ENCODE results near the gene SIGLEC1.

SIGLEC1 gene

DNA sequence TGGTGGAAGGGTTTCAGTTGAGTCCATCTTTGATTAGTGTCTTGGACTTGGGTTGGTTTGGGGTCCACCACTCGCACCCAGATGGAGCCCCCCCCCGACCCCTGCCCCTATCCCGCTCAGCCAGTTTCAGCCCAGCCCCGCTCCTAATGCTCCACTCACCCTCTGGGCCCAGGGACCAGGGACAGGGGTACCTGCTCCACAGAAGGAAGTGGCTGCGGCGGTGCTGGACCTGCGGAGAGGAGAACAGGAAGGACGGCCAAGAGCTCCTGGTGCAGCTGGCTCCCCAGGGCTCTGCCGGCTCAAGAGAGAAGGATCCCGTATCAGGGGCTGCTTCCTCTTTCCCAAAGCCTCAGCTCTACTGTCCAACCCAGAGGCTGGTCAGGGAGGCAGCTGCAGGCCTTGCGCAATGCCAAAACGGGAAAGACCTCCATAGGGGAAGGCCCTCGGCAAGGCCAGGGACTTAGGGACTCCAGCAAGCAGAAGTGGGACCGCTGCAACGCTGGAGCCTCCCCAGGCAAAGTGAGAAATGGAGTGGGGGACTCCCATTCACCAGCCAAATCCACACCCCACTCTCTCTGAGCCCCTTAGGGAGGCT, at the start of gene SIGLEC1:
Gene SIGLEC1 (minus strand): TSS at position 322 of the 595 bp plus-strand sequence. CDS start 5,472 bp downstream, outside the sequence.
- no peak within 1 kb of the TSS for H3K9ac ChIP-seq (ENCODE audit: low read length)
- no peaks in the 10 kb centered on the region for H3K36me3 ChIP-seq (ENCODE audit: control insufficient read depth, insufficient read depth, low read length)

DNA sequence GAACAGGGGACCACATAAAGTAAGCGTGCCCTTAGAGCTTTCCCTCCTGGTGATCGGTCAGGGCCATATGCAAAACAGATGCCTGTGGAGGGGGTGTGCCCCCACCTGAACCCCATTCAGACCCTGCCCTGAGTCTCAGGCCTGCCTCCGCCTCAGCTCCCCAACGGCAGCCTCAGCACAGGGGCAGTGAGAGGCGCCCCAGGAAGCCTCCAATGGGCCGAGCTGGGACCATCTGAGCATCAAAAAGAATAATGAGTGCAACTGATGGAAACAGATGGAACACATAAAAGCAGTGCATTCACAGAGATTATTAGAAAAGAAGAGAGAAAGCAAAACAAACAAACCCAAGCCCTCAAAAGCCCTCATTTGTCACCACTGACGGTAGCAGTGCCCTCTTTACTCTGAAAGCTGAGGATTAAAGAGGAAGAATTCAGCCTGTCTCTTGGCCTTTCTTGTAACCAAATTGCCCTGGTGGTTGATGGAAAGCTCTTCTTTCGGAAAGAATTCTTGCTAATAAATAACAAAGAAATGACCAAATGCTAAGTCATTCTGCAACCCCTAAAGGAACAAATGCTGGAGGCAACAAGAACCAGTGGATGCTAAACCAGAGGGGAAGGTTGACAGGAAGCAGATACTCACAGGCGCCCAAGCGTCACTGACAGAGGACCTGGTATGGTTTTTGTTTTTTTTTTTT, 48.4 kb upstream of the SIGLEC1 start:
- H3K36me3 ChIP-seq (ENCODE audit: control insufficient read depth, insufficient read depth, low read length): peaks cover 33% of the 10 kb centered on the region
- 0 out of 2 replicates have a peak, but pooled peaks cover 4% of the 10 kb centered on the region for H3K4me1 ChIP-seq (ENCODE audit: control insufficient read depth, insufficient read depth, low read length)
- H3K27ac ChIP-seq (ENCODE audit: low read depth, low read length): no peak overlapping the region

More for the DNA sequence above, at the start of gene SIGLEC1:
- Histone ChIP-seq H3K9me3 (ENCODE audit: control insufficient read depth, insufficient read depth, low read depth, low read length) (no peaks in the 10 kb centered on the region), H3K27me3 (ENCODE audit: control insufficient read depth, insufficient read depth, low read length) (no peaks in the 10 kb centered on the region), H3K4me1 (ENCODE audit: control insufficient read depth, insufficient read depth, low read length) (0 out of 2 replicates have a peak, but pooled peaks cover 6% of the 10 kb centered on the region), H3K4me3 (ENCODE audit: low read depth, low read length) (no peak within 1 kb of the TSS), H3K27ac (ENCODE audit: low read depth, low read length) (no peak within 1 kb of the TSS)

GRCh38 chr20:3759884-3760283, 47.5 kb upstream of the SIGLEC1 start:
- Histone ChIP-seq H3K27me3 (ENCODE audit: control insufficient read depth, insufficient read depth, low read length) (no peaks in the 10 kb centered on the region), H3K4me1 (ENCODE audit: control insufficient read depth, insufficient read depth, low read length) (0 out of 2 replicates have a peak, but pooled peaks cover 4% of the 10 kb centered on the region), H3K9ac (ENCODE audit: low read length) (no peak overlapping the region), H3K4me3 (ENCODE audit: low read depth, low read length) (no peak overlapping the region), H3K36me3 (ENCODE audit: control insufficient read depth, insufficient read depth, low read length) (peaks cover 42% of the 10 kb centered on the region), H3K9me3 (ENCODE audit: control insufficient read depth, insufficient read depth, low read depth, low read length) (no peaks in the 10 kb centered on the region), H3K27ac (ENCODE audit: low read depth, low read length) (no peak overlapping the region)

More for the DNA sequence above, 48.4 kb upstream of the SIGLEC1 start:
- Histone ChIP-seq H3K9me3 (ENCODE audit: control insufficient read depth, insufficient read depth, low read depth, low read length) (no peaks in the 10 kb centered on the region), H3K4me3 (ENCODE audit: low read depth, low read length) (no peak overlapping the region), H3K9ac (ENCODE audit: low read length) (no peak overlapping the region), H3K27me3 (ENCODE audit: control insufficient read depth, insufficient read depth, low read length) (no peaks in the 10 kb centered on the region)

DNA sequence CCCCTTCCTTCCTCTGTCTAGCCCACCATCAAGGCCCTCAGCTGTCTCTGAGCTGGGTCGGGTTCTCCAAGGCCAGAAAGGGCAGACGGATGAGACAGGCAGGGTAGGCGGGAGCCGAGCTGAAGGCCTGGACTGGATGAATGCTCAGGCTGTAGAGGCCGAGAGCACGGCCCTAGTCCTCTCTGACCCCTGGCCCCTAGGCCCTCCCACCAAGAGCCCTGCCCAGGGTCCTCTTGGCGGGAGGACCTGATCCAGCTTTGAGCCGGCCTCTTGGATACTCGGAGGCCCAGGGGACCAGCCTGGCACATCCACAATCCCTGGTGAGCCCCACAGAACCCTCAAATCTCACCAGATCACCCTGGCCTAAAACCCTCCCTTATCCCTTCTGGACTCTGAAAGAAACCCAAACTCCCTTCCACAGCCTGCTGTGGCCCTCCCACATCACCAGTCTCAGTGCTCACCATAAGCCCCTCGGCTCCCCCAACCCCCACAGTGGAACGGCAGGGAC, 47.0 kb upstream of the SIGLEC1 start:
- no peak overlapping the region for H3K27ac ChIP-seq (ENCODE audit: low read depth, low read length)
- 0 out of 2 replicates have a peak, but pooled peaks cover 4% of the 10 kb centered on the region for H3K4me1 ChIP-seq (ENCODE audit: control insufficient read depth, insufficient read depth, low read length)
- H3K9ac ChIP-seq (ENCODE audit: low read length): no peak overlapping the region
- H3K4me3 ChIP-seq (ENCODE audit: low read depth, low read length): no peak overlapping the region
- H3K27me3 ChIP-seq (ENCODE audit: control insufficient read depth, insufficient read depth, low read length): no peaks in the 10 kb centered on the region
- peaks cover 43% of the 10 kb centered on the region for H3K36me3 ChIP-seq (ENCODE audit: control insufficient read depth, insufficient read depth, low read length)
- H3K9me3 ChIP-seq (ENCODE audit: control insufficient read depth, insufficient read depth, low read depth, low read length): no peaks in the 10 kb centered on the region

DNA sequence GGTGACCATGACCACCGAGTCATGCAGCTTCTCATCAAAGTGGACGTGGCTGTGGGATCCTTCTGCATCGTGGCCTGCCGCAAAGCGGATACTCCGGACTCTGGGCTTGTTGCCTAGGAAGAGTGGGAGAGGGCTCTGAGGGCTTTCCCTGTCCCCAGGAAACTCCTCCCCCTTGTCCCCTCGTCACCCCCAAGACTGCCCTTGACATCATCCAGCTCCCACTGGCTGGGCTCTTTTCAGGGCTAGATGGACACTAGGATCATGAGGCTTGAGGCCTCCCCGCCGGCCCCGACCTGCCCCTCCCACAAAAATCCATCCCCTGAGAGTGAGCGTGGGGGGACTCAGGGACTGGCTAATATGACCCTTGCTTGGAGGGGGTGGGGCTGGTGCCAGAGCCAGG, 46.2 kb upstream of the SIGLEC1 start:
- H3K4me3 ChIP-seq (ENCODE audit: low read depth, low read length): no peak overlapping the region
- H3K27me3 ChIP-seq (ENCODE audit: control insufficient read depth, insufficient read depth, low read length): no peaks in the 10 kb centered on the region
- 0 out of 2 replicates have a peak, but pooled peaks cover 4% of the 10 kb centered on the region for H3K4me1 ChIP-seq (ENCODE audit: control insufficient read depth, insufficient read depth, low read length)
- peaks cover 43% of the 10 kb centered on the region for H3K36me3 ChIP-seq (ENCODE audit: control insufficient read depth, insufficient read depth, low read length)
- no peak overlapping the region for H3K9ac ChIP-seq (ENCODE audit: low read length)
- H3K27ac ChIP-seq (ENCODE audit: low read depth, low read length): no peak overlapping the region
- no peaks in the 10 kb centered on the region for H3K9me3 ChIP-seq (ENCODE audit: control insufficient read depth, insufficient read depth, low read depth, low read length)

DNA sequence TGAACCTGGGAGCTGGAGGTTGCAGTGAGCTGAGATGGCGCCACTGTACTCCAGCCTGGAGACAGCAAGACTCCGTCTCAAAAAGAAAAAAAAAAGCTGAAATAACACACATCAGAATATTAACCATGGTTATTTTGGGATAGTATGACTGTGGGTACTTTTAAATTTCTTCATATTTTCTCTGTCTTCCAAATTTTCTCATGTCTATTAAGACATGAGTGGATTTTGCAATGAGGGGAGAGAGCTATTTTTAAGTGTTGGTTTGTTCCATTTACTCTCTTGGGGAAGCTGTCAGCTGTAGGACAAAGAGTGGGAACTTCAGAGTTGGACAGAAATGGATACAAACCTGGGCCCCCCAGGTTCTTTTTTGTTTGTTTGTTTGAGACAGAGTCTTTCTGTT, 44.9 kb upstream of the SIGLEC1 start:
- peaks cover 7% of the 10 kb centered on the region for H3K27me3 ChIP-seq (ENCODE audit: control insufficient read depth, insufficient read depth, low read length)
- H3K36me3 ChIP-seq (ENCODE audit: control insufficient read depth, insufficient read depth, low read length): peaks cover 43% of the 10 kb centered on the region
- no peak overlapping the region for H3K9ac ChIP-seq (ENCODE audit: low read length)
- no peaks in the 10 kb centered on the region for H3K9me3 ChIP-seq (ENCODE audit: control insufficient read depth, insufficient read depth, low read depth, low read length)
- no peak overlapping the region for H3K27ac ChIP-seq (ENCODE audit: low read depth, low read length)
- H3K4me3 ChIP-seq (ENCODE audit: low read depth, low read length): no peak overlapping the region
- peaks cover 11% of the 10 kb centered on the region for H3K4me1 ChIP-seq (ENCODE audit: control insufficient read depth, insufficient read depth, low read length)

DNA sequence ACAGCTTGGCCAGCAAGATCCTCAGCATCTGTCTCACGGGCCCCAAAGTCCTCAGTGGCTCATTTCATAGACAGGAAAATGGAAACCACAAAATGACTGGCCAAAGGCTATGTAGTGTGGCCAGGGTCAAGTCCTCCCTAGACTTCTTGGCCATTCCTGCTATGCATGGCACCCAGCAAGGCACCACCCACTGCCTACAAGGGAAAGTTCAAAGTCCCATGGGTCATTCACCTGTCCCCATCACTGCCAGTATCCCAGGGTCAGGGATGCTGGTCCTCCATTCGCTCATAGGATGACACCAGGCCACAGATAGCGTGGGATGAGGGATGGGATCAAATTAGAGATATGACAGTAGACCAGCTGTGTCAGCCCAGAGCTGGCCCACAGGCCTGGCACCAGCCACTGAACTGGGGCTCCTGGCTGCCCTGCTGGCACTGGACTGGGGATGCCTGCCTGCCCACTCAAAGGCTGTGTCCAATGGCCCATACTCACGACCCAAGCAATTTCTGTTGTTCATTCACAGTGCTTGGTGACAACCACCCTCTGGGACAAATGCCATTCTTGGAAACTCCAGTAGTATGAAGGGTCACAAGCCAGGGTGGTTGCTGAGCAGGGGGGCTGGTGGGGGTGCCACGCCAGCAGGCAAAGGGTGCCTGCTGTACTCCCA, 43.5 kb upstream of the SIGLEC1 start:
- Histone ChIP-seq H3K36me3 (ENCODE audit: control insufficient read depth, insufficient read depth, low read length) (peaks cover 38% of the 10 kb centered on the region), H3K9ac (ENCODE audit: low read length) (no peak overlapping the region), H3K4me1 (ENCODE audit: control insufficient read depth, insufficient read depth, low read length) (peaks cover 11% of the 10 kb centered on the region), H3K4me3 (ENCODE audit: low read depth, low read length) (no peak overlapping the region), H3K27ac (ENCODE audit: low read depth, low read length) (no peak overlapping the region), H3K27me3 (ENCODE audit: control insufficient read depth, insufficient read depth, low read length) (peaks cover 20% of the 10 kb centered on the region), H3K9me3 (ENCODE audit: control insufficient read depth, insufficient read depth, low read depth, low read length) (no peaks in the 10 kb centered on the region)

DNA sequence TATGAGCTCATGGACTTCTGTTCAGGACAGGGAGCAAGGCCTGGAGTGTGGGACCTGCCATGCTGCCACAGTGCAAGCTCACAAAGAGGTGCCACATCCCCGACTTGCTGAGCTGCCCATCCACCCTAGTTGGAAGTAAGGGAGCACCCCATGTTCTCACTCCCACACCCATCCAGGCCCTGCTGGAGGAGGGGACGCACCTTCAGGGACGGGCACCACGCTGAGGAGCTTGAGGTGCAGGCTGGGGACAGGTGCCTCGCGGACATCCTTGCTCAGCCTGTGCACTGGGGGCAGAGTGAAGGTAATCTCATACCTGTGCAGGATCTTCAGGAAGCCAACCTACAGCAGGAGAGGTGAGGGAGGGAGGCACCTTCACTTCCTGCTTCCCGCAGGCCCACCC, 42.9 kb upstream of the SIGLEC1 start:
- H3K36me3 ChIP-seq (ENCODE audit: control insufficient read depth, insufficient read depth, low read length): peaks cover 38% of the 10 kb centered on the region

GRCh38 chr20:3754276-3754630, 41.9 kb upstream of the SIGLEC1 start:
- Histone ChIP-seq H3K27me3 (ENCODE audit: control insufficient read depth, insufficient read depth, low read length) (peaks cover 36% of the 10 kb centered on the region), H3K27ac (ENCODE audit: low read depth, low read length) (no peak overlapping the region), H3K9ac (ENCODE audit: low read length) (no peak overlapping the region), H3K36me3 (ENCODE audit: control insufficient read depth, insufficient read depth, low read length) (peaks cover 34% of the 10 kb centered on the region), H3K9me3 (ENCODE audit: control insufficient read depth, insufficient read depth, low read depth, low read length) (no peaks in the 10 kb centered on the region), H3K4me3 (ENCODE audit: low read depth, low read length) (no peak overlapping the region), H3K4me1 (ENCODE audit: control insufficient read depth, insufficient read depth, low read length) (peaks cover 16% of the 10 kb centered on the region)

More for the DNA sequence above, 42.9 kb upstream of the SIGLEC1 start:
- Histone ChIP-seq H3K9me3 (ENCODE audit: control insufficient read depth, insufficient read depth, low read depth, low read length) (no peaks in the 10 kb centered on the region), H3K9ac (ENCODE audit: low read length) (no peak overlapping the region), H3K4me3 (ENCODE audit: low read depth, low read length) (no peak overlapping the region), H3K27ac (ENCODE audit: low read depth, low read length) (no peak overlapping the region), H3K27me3 (ENCODE audit: control insufficient read depth, insufficient read depth, low read length) (peaks cover 27% of the 10 kb centered on the region), H3K4me1 (ENCODE audit: control insufficient read depth, insufficient read depth, low read length) (peaks cover 9% of the 10 kb centered on the region)

DNA sequence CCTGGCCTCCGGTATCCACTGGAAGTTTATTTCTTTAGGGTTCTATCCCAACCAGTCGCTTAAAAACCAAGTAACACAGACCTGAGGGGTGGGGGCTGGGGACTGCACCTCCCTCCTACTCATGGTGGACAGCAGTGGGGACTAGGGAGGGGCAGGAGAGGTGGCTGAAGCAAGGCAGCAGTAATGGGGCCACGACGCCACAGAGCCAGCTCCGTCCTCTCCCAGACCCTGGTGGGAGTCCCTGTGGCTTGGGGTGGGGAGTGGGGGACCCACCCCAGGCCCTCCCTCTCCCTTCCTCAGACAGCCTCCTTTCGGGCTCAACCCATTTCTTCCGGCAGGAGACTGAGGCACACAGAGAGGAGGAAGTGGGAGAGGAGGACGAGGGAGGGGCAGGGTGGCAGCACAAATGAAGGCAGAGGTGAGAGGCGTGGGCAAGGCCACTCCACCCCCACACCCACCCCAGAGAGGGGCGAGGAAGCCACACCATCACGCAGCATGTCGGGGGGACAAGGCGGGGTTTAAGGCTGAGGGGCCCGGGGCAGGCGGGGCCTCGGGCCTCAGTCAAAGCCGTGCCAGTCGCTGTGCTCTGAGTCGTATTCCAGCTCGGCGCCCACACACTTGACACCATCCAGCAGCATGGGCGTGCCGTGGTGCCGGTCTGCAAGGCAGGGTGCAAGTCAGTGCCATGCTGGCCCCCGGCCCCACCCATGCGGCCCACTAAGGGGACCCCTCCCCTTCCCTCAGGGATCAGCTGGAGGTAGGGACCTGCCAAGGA, 41.3 kb upstream of the SIGLEC1 start:
- Histone ChIP-seq H3K9ac (ENCODE audit: low read length) (no peak overlapping the region), H3K27me3 (ENCODE audit: control insufficient read depth, insufficient read depth, low read length) (peaks cover 42% of the 10 kb centered on the region), H3K27ac (ENCODE audit: low read depth, low read length) (no peak overlapping the region), H3K4me3 (ENCODE audit: low read depth, low read length) (no peak overlapping the region), H3K9me3 (ENCODE audit: control insufficient read depth, insufficient read depth, low read depth, low read length) (no peaks in the 10 kb centered on the region), H3K4me1 (ENCODE audit: control insufficient read depth, insufficient read depth, low read length) (peaks cover 16% of the 10 kb centered on the region), H3K36me3 (ENCODE audit: control insufficient read depth, insufficient read depth, low read length) (peaks cover 31% of the 10 kb centered on the region)

Data from HUES6 (cell line).